Daoy (cell line): ENCODE measurements around the gene SPRN. TPM values are rescaled to one million over a fixed set of nuclear protein-coding genes. Genes with fewer than 3 reads are reported as not detected.
"Not testable (repeated sequence)": the region's sequence is repeated elsewhere in the genome, so short reads cannot be mapped to it uniquely, and the experiment has no call there.

ENCODE experiments used
- DNase-seq: peaks from one replicate; pipeline ENCODE4 v3.0.0-alpha.2; 2015; ENCODE audit warnings: low read depth
- total RNA-seq: library from RNA; depleted of rRNA; stranded (reverse); fragments of >200 nt; shearing (Covaris generic); gene quantifications from 2 replicates; pipeline ENCODE4 v1.2.3, GENCODE V29; 2014; rRNA removed

SPRN gene
- total RNA-seq, result not detected in 2 replicates

DNA sequence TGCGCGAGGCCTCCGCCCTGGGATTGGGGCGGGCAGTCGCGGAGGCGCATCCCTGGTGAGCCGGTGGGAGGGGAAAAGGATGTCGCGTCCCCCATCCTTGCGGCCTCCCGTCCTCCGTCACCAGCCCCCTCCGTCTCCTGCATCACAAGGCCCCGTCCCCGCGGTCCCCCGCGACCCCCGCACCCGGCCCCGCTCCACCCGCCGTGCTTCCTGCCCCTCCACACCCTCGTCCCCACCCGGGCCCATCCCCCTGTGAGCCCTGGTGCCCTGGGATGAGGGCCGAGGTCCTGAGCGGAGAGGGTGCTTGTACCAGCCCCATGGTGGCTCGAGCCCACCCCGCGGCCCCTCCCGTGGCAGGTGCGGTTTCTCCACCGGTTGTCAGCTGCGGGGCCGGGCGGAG, at the start of gene SPRN:
Gene SPRN (minus strand): TSS at position 25 of the 400 bp plus-strand sequence. CDS start 944 bp downstream, outside the sequence.
- DNase-seq, result not testable (repeated sequence)

GRCh38 chr10:133474027-133474426, 49.6 kb upstream of the SPRN start:
- DNase-seq, result no peak

GRCh38 chr10:133473270-133473669, 48.8 kb upstream of the SPRN start:
- DNase-seq, result no peak

DNA sequence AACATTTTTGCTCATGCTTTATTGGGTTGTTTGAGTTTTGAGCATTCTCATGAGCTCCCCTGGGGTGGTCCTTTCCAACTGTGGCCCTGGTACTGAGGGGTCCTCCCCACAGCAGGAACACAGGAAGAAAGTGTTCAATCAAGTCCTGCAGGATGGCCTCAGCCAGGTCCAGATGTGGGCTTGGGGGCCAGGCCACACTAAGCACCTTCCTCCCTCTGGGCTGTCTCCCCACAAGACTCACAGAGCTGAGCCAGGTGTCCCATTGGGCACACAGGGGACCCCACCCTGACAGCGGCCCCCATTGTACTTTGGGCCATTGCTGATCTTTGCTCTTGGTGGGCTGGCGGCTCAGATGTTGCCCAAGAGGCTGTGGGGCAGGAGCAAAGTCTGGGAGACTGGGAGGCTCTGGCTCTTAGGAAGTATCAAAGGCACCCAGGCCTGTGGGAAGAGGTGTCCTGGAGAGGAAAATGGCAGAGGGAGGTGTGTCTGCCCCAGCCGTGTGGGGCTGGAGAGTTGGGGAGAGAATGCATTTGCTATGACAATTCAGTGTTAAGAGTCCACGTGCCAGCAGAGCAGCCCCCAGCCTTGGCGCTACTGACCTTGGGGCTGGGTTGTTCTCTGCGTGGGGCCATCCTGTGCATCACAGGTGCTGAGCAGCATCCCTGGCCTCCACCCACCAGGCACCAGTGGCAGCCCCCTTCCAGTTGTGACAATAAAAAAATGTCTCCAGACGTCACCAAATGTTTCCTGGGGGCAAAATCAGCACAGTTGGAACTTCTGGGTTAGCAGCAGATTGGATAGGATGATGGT, 47.1 kb upstream of the SPRN start:
- DNase-seq, result no peak

GRCh38 chr10:133469205-133469604, 44.8 kb upstream of the SPRN start:
- not testable (repeated sequence) for DNase-seq

- DNase-seq, result no peak
Observed at GRCh38 chr10:133467286-133467911, 43.0 kb upstream of the SPRN start.

- DNase-seq, result no peak
Observed at GRCh38 chr10:133466683-133467275, 42.4 kb upstream of the SPRN start.

DNA sequence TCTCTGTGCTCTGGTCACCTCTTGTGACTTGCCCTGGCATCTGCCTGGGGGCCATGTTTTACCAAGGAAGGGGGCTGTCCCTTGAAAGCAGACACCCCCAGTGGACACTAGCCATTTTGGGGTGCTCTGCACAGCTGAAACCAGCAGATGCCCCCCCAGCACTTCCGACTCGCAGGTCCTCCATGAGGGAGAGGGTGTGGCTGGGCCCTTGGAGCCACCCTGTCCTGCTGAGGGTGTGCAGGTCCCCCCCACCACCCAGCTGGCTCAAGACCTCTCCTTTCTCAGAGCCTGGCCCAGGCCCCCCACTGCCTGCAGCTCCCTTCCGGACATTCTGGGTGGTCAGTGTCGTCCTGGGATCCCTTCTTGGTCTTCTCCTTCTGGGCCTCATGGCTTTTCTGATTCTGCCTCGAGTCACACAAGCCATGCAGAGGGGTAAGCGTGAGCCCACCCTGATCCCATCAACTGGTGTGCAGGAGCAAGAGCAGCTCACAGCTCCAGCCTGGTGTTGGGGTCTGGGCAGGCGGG, 41.6 kb upstream of the SPRN start:
- no peak for DNase-seq

DNA sequence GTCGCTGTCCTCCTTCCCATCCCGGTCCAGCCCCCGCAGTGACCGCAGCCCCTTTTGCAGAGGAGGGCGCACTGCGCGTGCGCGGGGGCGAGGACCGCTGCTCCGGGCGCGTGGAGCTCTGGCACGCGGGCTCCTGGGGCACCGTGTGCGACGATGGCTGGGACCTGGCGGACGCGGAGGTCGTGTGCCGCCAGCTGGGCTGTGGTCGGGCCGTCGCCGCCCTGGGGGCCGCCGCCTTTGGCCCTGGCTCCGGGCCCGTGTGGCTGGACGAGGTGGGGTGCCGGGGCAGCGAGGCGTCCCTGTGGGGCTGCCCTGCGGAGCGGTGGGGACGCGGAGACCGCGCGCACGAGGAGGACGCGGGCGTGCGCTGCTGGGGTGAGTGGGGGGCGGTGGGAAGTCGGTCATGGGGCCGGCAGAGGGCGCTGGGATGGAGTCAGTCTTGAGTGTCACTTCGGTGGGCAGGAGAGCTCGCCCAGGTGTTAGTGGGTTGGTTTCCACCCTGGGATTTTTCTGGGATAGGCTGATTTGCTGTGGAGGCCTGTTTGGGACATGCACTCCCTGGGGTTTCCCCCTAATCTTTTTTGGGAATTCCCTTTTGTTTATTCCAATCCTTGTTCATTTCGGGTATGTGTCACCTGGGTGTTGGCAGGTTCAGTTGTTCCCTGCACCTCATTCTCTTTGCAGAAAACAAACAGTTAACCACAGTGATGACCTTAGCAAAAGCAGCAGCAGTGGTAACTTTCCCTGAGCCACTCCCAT, 40.9 kb upstream of the SPRN start:
- DNase-seq, result no peak

DNA sequence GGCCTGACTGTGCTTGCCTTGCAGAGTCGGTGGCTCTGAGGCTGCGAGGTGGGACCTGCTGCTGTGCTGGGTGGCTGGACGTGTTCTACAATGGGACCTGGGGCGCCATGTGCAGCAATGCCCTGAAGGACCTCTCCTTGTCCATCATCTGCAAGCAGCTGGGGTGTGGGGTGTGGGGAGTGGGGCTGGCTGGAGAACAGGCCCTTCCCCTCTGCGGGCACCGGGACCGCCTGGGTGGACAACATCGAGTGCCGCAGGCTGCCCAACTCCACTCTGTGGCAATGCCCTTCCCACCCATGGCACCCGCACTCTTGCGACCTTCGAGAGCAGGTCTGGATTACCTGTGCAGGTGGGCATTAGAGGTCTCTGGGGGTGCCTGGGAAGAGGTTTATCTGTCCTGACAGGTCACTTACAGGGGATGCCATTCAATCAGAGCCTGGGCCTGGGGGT, 40.2 kb upstream of the SPRN start:
- no peak for DNase-seq

- DNase-seq, result no peak
Observed at GRCh38 chr10:133462512-133463305, 38.3 kb upstream of the SPRN start.

GRCh38 chr10:133461841-133462240, 37.4 kb upstream of the SPRN start:
- DNase-seq, result no peak

- no peak for DNase-seq
Observed at GRCh38 chr10:133461027-133461426, 36.6 kb upstream of the SPRN start.

DNA sequence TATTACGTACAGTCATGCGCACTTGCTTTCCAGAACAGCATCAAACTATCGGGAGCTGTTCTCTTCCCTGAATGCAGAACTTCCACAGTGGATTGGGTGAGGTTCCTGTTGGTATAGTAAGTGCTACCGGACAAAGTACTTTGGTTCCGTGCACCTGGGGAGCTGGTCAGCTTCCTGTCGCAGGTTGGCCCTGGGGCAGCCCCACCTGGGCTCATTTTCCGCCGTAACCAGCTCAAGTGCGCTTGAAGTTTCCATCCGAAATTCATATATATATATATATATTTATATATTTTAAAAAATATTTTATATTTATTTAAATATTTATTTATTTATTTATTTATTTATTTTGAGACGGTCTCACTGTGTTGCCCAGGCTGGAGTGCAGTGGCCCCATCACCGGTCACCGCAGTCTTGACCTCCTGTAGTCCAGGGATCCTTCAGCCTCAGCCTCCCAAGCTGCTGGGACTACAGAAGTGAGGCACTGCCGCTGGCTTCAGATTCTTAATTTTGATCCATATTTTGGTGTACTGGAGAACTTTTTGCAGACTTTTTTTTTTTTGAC, 35.9 kb upstream of the SPRN start:
- no peak for DNase-seq

- DNase-seq, result no peak
Observed at GRCh38 chr10:133459454-133460207, 35.2 kb upstream of the SPRN start.

GRCh38 chr10:133458710-133459453, 34.5 kb upstream of the SPRN start:
- no peak for DNase-seq

GRCh38 chr10:133458021-133458709, 33.7 kb upstream of the SPRN start:
- DNase-seq, result no peak

DNA sequence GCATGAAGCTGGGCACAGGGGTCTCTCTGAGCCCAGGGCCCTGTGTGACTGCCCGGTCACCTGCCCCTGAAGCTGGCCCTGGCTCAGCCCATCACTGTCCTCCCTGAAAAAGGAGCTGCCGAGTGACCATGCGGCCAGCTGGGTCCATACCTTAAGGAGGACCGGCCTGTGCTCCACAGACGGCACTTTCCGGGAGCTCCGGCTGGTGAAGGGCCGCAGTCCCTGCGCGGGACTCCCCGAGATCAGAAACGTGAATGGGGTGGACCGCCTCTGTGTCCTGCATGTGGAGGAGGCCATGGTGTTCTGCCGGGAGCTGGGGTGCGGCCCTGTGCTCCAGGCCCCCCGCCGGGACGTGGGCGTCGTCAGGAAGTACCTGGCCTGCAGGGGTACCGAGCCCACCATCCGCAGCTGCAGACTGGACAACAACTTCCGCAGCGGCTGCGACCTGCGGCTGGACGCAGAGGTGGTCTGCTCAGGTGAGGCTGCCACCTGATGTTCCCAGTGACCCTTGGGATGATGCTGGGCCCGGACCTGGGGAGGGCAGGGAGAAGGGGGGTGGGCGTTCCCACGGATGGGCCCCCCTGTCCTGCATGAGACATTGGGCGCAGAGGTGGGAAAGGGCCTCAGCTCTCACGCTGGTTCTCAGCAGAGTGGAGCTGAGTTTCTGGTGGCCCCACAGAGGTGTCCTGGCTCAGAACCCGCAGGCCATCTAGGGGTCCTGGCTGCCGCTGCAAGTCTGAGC, 32.8 kb upstream of the SPRN start:
- DNase-seq, result no peak
